NCI-H128 (cell line): Measurements from ENCODE around the gene MUC2.

Source experiments
- DNase-seq: peaks from one replicate; lab custom pipeline; 2025; ENCODE audit not compliant: unreplicated experiment; lab: John Stamatoyannopoulos, UW

Gene MUC2

DNA sequence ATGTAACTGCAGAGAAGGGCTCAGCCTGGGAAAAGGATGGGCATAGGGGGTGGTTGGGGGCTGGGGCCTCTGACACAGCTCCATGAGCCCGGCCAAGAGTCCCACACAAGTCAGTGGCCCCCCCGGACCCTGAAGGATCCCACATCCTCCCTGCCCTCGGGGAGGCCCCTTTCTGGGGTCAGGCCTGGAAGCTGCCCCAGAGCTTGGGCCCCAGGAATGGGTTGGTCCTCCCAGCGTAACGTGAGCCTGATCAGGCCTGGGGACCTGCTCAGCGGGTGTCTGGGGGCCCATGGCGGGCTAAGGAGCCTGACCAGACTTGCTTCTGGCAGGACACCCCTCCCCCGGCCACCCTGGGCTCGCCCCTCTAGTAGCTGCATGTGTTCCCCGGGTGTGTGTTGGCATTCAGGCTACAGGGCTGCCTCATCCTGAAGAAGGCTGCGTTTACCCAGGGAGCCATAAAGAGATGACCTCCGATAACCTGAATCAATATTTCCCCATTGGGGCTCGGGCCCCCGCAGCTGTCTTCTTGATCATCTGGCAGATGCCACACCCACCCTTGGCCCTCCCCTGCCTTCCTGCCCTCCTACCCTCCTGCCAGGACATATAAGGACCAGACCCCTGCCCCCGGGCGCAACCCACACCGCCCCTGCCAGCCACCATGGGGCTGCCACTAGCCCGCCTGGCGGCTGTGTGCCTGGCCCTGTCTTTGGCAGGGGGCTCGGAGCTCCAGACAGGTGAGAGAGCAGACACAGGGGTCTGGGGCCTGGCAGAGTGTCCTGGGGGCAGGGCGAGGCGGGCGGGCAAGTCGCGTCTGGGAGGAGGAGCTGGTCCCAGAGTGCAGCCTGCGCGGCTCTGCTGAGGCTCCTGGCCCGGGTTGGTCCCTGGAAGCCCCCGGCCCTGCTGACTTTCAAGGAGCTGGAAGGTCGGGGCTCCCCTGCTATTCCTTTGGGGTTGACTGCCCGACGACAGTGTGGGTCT, at the start of gene MUC2:
Gene MUC2, plus strand, starts transcription at position 631 of the 978 bp plus-strand sequence.
- DNase-seq: no peak

DNA sequence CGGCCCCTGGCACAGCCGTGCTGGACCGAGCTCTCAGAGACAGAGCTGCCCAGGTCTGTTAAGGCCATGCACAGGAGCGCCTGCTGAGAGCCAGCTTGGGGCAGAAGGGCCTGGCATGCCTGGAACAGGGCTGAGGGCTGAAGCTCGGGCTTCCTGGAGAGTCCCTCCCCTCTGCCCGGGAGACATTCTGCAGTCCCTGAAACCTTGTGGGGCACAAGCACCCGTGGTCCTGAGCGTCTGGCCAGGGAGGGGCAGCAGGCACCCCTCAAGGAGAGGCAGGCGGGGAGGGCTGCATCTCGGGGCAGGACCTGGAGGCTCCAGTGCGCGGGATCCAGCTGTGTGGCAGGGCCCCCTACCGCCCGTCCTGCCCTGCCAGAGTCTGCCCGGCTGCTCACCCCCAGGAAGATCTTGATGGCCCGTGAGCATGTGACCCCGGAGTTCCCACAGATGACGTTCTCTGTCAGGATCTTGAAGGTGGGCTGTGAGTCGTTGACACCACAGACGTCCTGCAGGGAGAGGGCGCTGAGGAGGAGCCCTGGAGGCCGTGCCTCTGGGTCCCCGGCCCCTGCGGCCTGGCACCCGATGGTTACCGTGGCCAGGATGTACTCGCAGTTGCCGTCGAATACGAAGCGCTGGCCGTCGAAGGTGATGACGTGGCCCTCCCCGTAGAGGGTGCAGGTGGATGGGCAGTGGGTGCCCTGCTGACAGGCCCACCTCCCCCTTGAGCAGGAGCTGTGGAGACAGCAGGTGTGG, 49.1 kb upstream of the MUC2 start:
- DNase-seq: no peak

DNA sequence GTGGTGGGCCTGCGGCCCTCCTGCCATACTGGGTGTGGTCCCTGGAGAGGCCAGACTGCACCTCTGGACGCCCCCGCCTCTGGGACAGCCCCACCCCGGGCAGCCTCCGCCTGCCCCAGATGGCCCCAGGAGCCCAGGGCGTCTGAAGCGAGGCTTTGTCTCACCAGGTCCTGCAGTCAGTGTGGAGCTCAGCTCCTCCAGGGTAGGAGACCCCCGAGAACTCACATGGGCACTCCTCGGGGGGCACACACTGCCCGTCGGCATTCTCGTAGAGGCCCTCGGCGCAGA, 48.6 kb upstream of the MUC2 start:
- DNase-seq: no peak

DNA sequence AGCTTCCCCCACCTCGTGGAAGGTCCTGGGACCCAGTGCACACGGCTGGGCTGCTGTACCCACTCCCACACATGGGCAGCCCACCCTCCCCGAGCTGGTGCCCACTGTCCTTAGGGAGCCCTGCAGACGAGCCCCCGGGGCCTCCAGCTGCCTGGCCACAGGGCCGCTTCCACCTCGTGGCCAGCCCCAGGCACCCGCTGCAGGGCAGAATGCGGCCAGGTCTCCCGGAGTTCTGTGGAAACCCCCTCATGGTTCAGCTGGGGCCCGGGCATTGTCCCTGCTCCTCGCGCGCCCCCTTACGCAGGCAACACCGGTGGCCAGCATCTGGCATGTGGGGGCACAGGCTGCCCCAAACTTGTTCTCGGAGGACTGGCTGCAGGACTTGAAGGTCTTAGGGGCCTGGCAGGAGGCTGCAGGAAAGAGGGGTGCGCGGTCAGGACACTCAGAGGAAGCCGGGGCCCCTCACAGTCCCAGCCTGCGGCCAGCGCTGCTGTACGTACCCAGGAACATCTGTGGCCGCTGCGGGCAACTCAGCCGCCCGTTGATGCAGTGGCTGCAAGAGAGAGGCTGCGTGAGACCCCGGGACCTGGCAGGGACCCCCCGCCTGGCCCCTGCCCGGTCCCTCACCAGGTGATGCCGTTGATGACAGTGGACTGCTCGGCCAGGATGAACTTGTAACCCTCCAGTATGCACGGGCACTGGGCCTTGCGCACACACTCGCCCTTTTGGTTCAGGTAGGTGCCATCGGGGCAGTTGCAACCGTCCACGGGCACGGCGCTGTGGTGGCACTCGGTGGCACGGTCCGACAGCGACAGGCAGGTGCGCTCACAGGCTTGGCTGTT, 47.8 kb upstream of the MUC2 start:
- DNase-seq: no peak

DNA sequence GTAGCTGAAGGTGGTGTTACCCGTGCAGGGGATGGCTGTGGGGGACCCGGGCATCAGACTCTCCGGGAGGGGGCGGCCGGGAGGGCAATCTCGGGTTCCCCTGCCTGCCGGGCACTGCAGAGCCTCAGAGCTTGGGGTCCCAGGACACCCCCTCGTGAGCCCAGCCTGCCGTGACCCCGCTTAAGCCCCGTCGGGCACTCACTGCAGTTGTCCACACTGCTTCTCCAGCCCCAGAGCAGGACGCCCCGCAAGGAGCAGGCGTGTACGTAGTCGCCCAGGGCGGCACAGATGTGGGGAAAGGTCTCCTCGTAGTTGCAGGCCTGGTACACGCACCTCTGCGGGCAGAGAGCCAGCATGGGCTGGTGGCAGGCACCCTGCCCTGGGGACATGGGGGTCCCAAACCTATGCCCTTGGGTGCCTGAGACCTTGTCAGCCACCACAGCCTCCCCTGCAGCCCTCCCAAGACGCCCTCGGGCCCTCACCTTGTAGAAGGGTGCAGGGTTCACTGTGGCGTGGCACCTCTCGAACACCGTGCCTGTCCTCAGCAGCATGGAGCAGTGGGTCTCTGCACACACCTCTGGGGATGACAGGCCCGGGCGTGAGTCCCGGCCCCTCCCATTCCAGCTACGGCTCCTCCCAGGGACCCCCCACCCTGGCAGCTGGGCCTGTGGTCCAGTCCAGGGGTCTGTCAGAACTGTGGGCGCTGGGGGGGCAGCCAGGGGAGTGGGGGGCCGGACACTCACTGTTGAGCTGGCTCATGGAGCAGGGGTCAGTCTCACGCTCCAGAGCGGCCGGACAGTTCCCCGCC, 47.0 kb upstream of the MUC2 start:
- DNase-seq: no peak

DNA sequence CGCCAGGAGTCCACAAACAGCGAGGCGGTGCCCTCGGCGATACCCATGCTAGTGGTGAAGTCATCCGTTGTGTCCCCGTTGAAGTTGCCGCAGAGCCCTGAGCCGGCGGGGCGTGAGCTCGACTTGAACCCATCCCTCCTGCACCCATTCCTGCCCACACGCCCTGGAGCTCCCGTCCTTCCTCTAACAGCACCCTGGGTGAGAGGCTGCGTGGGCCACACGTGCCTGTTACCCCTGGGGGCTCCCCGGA, 46.5 kb upstream of the MUC2 start:
- no peak for DNase-seq

DNA sequence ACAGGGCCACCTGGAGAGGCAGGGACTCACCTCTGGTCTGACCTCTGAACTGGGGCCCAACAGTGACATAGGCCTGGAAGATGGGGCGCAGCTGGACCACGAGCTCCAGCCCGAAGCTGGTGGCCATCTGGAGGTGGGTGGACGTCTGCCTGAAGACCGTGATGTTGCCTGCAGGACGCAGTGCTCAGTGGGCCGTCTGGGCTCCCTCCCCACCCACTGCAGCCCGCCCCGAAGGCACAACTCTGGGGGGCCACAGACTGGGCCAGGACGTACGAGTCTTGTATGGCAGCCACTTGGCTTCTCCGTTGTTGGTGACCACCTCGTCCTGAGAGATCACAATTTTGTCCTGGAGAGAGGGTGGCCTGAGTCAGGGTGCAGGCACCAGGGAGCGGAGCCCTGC, 46.1 kb upstream of the MUC2 start:
- DNase-seq: no peak

DNA sequence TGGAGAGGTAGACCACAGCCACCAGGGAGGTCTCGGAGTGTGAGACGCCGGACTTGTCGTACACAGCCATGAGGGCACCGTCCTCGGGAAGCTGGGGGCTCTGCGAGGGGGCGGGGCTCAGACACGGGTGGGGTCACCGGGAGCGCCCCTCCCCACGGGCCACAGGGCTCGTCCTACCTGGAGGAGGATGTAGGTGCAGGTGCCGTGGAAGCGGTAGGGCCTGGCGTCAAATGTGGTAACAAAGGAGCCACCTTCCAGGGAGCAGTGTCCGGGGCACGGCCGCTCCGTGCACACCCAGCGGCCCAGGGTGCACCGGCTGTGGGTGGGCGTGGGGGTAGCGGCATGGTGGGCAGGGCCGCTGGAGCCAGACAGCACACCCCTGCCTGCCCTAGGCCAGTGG, 45.6 kb upstream of the MUC2 start:
- no peak for DNase-seq

DNA sequence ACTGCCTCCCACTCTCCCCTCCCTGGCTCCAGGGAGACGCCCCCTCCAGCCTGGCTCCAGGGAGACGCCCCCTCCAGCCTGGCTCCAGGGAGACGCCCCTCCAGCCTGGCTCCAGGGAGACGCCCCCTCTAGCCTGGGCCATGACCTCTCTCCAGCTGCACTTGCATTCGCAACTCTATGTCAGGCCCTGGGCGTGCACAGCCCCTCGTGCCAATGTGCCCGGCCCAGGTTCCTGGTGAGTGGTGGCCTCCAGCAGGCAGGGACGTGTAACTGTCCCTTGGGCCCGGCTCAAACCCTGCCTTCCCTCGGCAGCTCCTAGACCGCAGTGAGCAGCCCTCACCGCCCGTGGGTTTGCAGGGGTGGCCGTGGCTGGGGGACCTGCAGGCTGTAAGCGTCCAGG, 45.0 kb upstream of the MUC2 start:
- no peak for DNase-seq

DNA sequence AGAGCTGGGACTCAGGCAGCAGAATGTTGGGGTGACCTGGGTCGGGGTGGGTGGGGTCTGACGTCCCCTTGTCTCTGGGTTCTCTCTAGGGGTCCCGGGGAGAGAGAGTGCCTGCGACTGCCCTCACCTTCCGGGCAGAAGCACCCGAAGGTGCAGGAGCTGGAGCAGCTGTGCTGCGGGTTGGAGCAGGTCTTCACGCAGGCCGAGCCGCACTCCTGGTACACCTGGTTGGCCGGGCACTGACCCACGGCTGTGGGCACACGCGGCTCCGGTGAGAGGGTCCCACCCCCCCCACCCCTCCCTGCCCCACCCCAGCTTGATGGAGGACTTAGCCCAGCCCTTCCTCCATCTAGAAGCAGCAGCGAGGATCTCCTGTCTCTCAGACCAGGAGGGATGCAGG, 44.6 kb upstream of the MUC2 start:
- no peak for DNase-seq

DNA sequence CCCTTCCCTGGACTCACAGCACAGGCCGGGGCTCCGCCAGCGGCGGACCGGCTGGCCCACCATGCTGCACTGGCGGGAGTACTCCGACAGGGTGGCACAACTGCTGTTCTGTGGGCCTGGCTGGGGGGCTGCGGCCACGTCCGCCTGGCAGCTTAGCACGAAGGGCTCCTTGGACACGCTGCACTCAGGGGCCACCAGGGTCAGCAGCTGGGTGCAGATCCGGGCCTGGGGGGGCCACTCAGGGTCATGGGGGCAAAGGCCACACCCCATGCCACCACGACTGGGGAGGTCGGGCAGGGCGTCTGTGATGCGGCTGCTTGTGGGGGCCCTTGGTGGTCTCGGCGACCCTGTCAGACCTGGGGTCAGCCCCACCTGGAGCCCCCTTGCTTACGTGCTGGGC, 44.1 kb upstream of the MUC2 start:
- no peak for DNase-seq

DNA sequence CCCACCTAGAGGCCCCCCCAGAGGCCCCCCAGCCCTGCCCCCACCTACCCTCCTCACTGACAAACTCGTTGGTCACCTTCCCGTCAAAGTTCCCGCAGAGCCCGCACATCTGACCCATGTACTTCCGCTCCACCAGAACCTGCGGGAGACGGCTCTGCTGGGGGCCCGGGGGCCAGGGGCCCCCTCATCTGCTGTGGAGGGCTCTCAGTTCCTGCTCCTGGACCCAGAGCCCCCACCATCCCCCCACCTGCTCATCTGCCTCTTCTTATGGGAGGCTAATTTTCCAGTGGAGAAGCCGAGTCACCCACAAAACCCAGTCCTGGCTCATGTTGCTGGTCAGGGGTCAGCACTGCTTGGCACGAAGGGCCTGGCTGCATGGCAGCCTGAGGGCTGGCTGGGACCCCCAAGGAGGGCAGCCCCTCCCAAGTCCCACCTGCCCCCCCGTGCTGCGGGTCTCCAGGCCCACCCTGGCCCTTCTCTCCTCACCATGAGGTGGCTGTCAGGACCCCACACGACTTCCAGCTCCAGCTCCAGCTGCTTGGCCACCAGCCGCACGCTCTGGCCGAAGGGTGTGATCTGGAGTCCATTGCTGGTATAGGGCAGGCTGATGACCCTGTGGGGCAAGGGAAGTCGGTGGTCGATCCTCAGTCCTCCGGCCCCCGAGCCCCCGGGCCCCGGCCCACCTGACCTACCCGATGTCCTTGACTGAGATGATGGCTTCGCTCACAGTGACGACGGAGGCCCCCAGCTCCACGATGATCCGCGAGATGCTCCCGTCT, 43.4 kb upstream of the MUC2 start:
- DNase-seq: no peak

DNA sequence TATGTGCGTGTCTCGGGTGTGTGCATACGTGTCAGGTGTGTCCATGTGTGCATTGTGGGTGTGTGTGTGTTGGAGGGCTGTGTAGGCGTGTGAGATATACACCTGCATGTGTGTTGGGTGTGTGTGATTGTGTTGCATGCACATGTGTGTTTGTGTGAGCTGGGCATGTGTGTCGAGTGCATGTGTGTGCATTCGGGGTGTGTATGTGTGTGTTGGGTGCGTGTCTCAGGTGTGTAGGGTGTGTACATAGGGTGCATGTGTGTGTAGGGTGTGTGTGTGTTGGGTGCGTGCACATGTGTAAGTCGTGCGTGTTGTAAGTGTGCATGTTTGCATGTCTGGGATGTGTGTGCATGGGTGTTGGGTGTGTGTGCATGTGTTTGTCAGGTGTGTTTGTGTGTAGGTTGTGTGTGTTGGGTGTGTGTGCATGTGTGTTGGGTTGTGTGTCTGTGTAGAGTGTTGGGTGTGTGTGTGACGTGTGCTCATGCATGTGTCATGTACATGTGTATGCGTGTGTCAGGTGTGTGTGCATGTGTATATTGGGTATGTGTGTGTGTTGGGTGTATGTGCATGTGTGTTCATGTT, 42.3 kb upstream of the MUC2 start:
- no peak for DNase-seq

DNA sequence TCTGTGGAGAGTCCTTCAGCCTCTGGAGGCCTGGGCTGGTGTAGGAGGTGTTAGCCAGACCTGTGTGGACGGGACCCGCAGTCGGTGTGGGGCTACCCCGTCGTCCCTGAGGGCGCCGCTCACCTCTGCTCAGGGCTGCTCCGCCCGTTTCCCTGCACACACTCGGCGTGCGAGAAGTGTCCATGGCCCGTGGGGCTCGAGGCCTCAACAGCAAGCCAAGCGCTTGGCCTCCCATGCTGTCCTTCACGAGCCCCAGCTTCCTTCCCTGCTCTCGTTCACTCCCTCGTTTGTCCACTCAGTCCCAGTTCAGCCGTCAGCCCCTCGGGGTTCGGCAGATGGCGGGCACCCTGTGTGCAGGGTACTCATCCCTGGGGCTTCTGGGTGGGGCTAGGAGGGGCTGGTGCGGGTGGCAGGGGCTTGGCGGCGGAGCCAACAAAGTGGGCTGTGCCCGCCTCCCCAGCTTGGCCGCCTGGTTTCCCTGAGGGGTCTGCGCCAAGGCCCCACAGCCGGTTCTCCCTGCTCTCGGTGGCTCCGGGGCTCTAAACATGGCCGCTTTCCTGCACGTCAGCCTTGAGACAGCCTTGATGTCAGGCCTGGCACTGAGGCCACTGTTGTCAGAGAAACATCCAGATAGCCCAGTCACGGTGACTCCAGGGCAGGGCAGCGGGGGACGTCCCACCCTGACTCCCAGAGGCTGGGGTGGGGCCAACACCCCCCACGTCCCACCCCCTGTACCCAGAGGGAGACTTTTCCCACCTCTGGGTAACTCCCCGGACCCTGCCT, 41.5 kb upstream of the MUC2 start:
- no peak for DNase-seq

DNA sequence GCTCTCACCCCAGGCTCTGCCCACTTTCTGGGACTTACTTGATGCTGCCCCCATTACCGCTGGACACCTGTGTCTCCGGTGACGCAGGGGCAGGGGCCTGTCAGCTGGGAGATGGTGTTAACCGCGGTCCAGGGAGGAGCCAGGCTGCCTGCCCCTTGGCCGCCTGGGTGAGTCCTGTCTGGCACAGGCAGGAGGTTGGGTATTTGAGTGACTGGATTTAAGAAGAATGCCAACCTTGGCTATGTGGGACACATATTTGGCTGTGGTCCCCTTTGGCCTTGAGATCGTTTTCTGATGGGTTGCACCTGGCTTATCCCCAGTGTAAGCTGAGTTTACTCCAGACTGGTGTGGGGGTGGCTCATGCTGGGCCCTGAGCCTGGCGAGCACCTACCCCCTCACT, 40.7 kb upstream of the MUC2 start:
- DNase-seq: no peak

DNA sequence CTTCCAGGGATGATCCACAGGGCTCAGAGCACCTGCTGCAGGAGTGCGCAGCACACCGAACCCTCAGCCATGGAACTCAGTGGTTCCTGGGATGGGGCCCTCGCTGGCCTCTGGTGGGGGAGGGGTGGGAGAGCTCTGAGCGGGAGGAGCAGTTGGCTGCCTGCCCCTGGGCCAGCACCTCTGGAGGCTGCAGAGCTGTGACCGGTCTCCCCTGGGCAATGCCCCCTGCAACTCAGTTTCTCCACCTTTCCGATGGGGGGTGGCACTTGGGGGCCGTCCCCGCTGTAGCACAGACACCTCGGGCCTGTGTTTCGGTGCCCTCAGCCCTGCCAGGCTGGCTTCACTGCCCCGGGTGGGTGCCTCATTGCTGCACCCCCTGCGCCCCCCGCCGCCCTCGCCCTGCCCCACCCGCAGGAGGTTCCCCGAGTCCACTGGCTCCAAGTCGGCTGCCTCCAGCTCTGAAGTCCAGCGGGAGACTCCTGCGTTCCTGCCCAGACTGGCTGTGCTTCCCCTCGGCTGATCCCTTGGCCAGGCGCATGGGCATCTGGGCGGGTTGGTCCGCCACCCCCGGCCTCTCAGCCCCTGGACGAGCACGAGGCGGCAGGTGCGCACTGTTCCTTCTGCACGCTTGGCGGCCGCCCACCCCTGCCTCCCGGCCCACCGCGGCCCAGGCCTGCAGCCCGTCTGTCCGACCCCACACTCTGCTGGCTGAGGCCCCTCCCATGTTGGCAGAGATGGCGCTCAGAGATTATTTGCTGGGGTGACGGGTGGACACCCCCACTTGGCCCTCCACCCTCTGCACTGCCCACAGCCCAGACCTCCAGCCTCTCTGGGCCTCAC, 40.0 kb upstream of the MUC2 start:
- DNase-seq: no peak

DNA sequence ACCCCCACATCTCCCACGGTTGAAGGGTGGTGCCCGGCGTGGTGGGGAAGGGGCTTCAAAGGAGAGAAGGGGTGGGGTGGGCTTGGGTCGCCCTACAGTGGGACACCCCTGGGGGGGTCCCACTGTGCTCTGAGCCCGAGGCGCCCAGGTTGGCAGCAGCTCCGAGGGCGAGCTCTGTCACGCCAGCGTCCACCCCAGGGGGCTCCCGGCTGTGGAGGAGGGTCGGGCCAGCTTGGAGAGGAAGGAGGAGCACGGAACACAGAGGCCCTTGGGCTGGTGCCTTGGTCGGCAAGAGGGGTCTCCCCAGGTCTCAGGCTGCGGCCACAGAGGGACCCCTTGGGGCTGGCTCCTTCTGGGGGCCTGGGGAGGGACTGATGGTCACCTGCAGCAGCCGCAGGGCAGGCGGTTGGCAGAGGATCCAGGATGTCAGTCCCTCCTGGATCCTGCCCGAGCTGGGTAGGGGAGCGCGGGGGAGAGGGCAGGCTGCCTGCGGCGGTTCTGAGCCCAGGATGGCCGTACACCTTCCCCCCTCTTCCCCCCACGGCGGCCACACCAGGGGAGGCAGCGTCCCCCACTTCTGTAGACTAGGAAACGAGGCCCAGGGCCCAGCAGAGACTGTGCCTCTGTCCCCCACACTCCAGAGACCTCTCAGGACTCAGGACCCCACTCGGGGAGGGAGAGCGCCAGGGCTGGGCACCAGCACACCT, 38.9 kb upstream of the MUC2 start:
- DNase-seq: no peak
